Upper lobe of right lung (tissue), 1 donor: ENCODE measurements around the gene MAP4K4. TPM values are rescaled to one million over a fixed set of nuclear protein-coding genes. Genes with fewer than 3 reads are reported as not detected.

Experiments
- ATAC-seq: fragments of 200-7000 bp; cut with Tn5 transposase; one replicate; pipeline ENCODE4 v1.9.1; 2020; ENCODE audit warnings: mild to moderate bottlenecking, moderate library complexity
- DNase-seq: peaks from one replicate; pipeline ENCODE4 v3.0.0-alpha.2; 2020
- H3K27ac ChIP-seq: fragments of 200-600 bp; one replicate; pipeline ENCODE4 v1.8.0; 2022
- H3K27me3 ChIP-seq: fragments of 200-600 bp; one replicate; pipeline ENCODE4 v1.8.0; 2022; ENCODE audit warnings: mild to moderate bottlenecking
- H3K36me3 ChIP-seq: fragments of 200-600 bp; one replicate; pipeline ENCODE4 v1.8.0; 2022
- H3K4me1 ChIP-seq: fragments of 200-600 bp; one replicate; pipeline ENCODE4 v1.8.0; 2022
- H3K4me3 ChIP-seq: fragments of 200-600 bp; one replicate; pipeline ENCODE4 v1.8.0; 2022; ENCODE audit warnings: mild to moderate bottlenecking
- H3K9me3 ChIP-seq: fragments of 200-600 bp; one replicate; pipeline ENCODE4 v1.8.0; 2022
- intact Hi-C: fragments of 100-400 bp; cut with DNase I; formaldehyde crosslinking; loops from one replicate; pipeline ENCODE4 v1.11.0; 2022
- total RNA-seq: library from RNA; stranded (reverse); fragmentation: NEBNext Ultra II Directional; extraction: Animal tissue kit (Norgen Biotek cat#: 25700); gene quantifications from one replicate; pipeline ENCODE4 v1.2.1, GENCODE V29; 2021
- TF ChIP-seq, protein P1 (sequence below): fragments of 200-600 bp; IDR thresholded peaks from one replicate; pipeline ENCODE4 v1.8.0; 2022; ENCODE audit warnings: antibody characterized with exemption
- donor health status: DM: no; HTN: yes; CAD: no; lungs with severe emphysema.

MAP4K4 gene
- total RNA-seq, 1 donor from 2014 or later: 88.7 TPM

DNA sequence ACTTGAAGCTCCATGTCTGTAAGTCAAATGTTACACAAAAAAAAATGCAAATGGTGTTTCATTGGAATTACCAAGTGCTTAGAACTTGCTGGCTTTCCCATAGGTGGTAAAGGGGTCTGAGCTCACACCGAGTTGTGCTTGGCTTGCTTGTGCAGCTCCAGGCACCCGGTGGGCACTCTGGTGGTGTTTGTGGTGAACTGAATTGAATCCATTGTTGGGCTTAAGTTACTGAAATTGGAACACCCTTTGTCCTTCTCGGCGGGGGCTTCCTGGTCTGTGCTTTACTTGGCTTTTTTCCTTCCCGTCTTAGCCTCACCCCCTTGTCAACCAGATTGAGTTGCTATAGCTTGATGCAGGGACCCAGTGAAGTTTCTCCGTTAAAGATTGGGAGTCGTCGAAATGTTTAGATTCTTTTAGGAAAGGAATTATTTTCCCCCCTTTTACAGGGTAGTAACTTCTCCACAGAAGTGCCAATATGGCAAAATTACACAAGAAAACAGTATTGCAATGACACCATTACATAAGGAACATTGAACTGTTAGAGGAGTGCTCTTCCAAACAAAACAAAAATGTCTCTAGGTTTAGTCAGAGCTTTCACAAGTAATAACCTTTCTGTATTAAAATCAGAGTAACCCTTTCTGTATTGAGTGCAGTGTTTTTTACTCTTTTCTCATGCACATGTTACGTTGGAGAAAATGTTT, 196.3 kb downstream of the MAP4K4 start:
- Histone ChIP-seq H3K4me3 (no peak overlapping the region), H3K4me1 (no peaks in the 10 kb centered on the region), H3K36me3 (peaks cover 54% of the 10 kb centered on the region), H3K27ac (no peak overlapping the region), H3K27me3 (no peaks in the 10 kb centered on the region), H3K9me3 (no peaks in the 10 kb centered on the region)
- TF ChIP-seq, protein P1, sequence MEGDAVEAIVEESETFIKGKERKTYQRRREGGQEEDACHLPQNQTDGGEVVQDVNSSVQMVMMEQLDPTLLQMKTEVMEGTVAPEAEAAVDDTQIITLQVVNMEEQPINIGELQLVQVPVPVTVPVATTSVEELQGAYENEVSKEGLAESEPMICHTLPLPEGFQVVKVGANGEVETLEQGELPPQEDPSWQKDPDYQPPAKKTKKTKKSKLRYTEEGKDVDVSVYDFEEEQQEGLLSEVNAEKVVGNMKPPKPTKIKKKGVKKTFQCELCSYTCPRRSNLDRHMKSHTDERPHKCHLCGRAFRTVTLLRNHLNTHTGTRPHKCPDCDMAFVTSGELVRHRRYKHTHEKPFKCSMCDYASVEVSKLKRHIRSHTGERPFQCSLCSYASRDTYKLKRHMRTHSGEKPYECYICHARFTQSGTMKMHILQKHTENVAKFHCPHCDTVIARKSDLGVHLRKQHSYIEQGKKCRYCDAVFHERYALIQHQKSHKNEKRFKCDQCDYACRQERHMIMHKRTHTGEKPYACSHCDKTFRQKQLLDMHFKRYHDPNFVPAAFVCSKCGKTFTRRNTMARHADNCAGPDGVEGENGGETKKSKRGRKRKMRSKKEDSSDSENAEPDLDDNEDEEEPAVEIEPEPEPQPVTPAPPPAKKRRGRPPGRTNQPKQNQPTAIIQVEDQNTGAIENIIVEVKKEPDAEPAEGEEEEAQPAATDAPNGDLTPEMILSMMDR: no peak
- DNase-seq (no peak), ATAC-seq (no peak)
- intact Hi-C loops: no loop called here

DNA sequence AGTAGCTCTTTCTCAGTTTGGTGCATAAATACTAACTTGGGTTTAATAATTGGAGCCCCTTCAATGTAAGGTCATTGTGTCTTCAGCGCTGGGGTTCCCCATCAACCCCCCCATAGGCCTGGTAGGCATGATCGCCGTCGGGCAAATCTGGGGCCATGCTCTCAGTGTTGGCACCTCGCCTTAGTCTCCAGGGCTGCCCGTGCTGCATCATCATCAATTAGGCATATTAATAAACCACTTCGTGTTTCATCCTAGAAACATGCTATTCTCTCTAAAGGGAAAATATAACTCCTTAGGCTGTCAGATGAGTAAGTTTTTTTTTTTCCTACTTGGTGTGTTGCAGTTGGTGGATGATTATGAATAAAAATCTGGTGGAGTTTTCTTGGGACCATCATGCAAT, 197.5 kb downstream of the MAP4K4 start:
- no peak for DNase-seq
- TF ChIP-seq, protein P1: no peak
- intact Hi-C loops: no loop called here
- no peaks in the 10 kb centered on the region for H3K27me3 ChIP-seq
- no peaks in the 10 kb centered on the region for H3K9me3 ChIP-seq
- H3K4me1 ChIP-seq: no peaks in the 10 kb centered on the region
- H3K4me3 ChIP-seq: no peak overlapping the region
- peaks cover 42% of the 10 kb centered on the region for H3K36me3 ChIP-seq
- H3K27ac ChIP-seq: no peak overlapping the region
- ATAC-seq: no peak

DNA sequence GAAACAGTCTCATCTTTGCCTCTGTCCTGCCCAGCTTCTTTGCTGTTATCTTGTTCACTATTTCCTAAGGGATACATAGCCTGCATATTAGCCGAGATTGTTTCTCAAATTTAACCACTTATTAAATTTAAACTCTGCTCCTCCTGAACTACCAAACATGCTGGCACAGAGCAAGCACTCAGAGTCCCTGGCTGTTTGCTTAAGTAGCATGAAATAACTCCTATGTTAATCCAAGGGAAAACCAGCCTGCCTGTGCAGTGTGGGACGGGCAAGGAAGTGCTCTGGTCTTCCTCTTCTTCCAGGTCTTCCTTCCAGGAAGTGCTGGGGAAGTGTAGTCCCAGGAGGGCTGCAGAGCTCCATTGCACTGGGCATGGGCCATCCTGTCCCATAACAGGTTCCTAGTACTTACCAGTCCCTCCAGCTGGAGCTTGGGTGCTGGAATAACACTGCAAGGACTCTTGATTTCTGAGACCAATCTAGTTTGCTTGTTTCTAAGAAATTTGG, 198.4 kb downstream of the MAP4K4 start:
- peaks cover 34% of the 10 kb centered on the region for H3K36me3 ChIP-seq
- ATAC-seq: no peak
- intact Hi-C loops: no loop called here
- DNase-seq: no peak
- no peaks in the 10 kb centered on the region for H3K9me3 ChIP-seq
- no peaks in the 10 kb centered on the region for H3K27me3 ChIP-seq
- H3K4me3 ChIP-seq: no peak overlapping the region
- no peak overlapping the region for H3K27ac ChIP-seq
- no peaks in the 10 kb centered on the region for H3K4me1 ChIP-seq
- TF ChIP-seq, protein P1: no peak

DNA sequence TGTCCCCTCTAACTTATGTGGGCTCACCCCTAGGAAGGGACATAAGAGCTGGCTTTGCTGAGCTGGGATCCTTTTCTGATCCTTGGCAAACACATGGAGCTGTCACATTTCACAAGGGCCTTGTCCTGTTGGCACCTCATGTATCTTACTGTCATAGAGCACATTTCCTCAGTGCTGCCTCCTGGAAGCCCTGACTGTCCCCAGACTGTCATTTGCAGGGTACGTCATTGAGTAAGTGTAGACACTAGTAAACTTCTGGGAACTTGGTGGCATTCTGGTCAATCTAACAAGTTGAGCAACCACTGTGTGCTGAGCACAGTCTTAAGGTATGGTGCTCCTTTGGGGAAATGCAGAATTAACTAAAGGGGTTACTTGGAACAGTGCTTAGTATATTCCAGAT, 199.8 kb downstream of the MAP4K4 start:
- TF ChIP-seq, protein P1: no peak
- Histone ChIP-seq H3K4me3 (no peak overlapping the region), H3K9me3 (no peaks in the 10 kb centered on the region), H3K27me3 (no peaks in the 10 kb centered on the region), H3K27ac (no peak overlapping the region), H3K4me1 (no peaks in the 10 kb centered on the region), H3K36me3 (peaks cover 19% of the 10 kb centered on the region)
- intact Hi-C loops: no loop called here
- DNase-seq: no peak
- ATAC-seq: peak; percentile 66

DNA sequence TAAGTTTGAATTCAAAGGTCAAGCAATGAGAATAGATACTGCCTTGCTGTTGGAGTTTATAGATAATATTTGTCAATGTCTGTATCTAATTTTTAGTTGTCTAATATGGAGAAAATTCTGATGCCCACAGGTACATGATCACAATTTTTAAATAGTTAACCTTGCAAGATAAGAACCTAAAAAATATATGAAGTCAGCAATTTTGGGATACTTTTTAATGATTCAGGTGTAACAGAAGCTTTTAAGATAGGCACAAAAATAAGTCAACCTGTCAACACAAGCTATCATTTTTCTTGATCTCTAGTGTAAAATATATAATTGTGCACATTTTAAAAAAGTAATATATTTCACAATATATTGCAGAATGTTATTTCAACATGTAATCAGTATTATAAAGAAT, 201.8 kb downstream of the MAP4K4 start:
- peaks cover 5% of the 10 kb centered on the region for H3K36me3 ChIP-seq
- no peaks in the 10 kb centered on the region for H3K9me3 ChIP-seq
- TF ChIP-seq, protein P1: no peak
- DNase-seq (no peak), ATAC-seq (no peak)
- intact Hi-C loops: no loop called here
- H3K27me3 ChIP-seq: no peaks in the 10 kb centered on the region
- H3K27ac ChIP-seq: no peak overlapping the region
- no peak overlapping the region for H3K4me3 ChIP-seq
- H3K4me1 ChIP-seq: no peaks in the 10 kb centered on the region
